ENCODE data around the gene PDK1.
"Not testable (repeated sequence)": the region's sequence is repeated elsewhere in the genome, so short reads cannot be mapped to it uniquely, and the experiment has no call there.

PDK1 gene

GRCh38 chr2:172592190-172592589, 36.3 kb downstream of the PDK1 start:
- not testable (repeated sequence) for H3K27ac ChIP-seq (ENCODE audit: low read length); H3K27me3 ChIP-seq (ENCODE audit: control insufficient read depth, insufficient read depth, low read length); H3K36me3 ChIP-seq (ENCODE audit: control insufficient read depth, insufficient read depth, low read length); DNase-seq (ENCODE audit: low read depth, low spot score); H3K4me1 ChIP-seq (ENCODE audit: control insufficient read depth, insufficient read depth, low read length); H3K4me3 ChIP-seq (ENCODE audit: low read length); H3K9me3 ChIP-seq (ENCODE audit: control insufficient read depth, insufficient read depth, low read length)

GRCh38 chr2:172596776-172597175, 40.9 kb downstream of the PDK1 start:
- H3K4me1 ChIP-seq (ENCODE audit: control insufficient read depth, insufficient read depth, low read length), result no peaks in the 10 kb centered on the region
- H3K27ac ChIP-seq (ENCODE audit: low read length), result no peak overlapping the region
- no peak overlapping the region for H3K4me3 ChIP-seq (ENCODE audit: low read length)
- WGBS (ENCODE audit: insufficient coverage, insufficient read length), result no CpG with 5 or more reads among the region's 5 CpGs
- no peak for DNase-seq (ENCODE audit: low read depth, low spot score)
- H3K9me3 ChIP-seq (ENCODE audit: control insufficient read depth, insufficient read depth, low read length), result no peaks in the 10 kb centered on the region
- peaks cover 3% of the 10 kb centered on the region; the same call in 1 of the 2 replicates for H3K36me3 ChIP-seq (ENCODE audit: control insufficient read depth, insufficient read depth, low read length)
- no peaks in the 10 kb centered on the region for H3K27me3 ChIP-seq (ENCODE audit: control insufficient read depth, insufficient read depth, low read length)

DNA sequence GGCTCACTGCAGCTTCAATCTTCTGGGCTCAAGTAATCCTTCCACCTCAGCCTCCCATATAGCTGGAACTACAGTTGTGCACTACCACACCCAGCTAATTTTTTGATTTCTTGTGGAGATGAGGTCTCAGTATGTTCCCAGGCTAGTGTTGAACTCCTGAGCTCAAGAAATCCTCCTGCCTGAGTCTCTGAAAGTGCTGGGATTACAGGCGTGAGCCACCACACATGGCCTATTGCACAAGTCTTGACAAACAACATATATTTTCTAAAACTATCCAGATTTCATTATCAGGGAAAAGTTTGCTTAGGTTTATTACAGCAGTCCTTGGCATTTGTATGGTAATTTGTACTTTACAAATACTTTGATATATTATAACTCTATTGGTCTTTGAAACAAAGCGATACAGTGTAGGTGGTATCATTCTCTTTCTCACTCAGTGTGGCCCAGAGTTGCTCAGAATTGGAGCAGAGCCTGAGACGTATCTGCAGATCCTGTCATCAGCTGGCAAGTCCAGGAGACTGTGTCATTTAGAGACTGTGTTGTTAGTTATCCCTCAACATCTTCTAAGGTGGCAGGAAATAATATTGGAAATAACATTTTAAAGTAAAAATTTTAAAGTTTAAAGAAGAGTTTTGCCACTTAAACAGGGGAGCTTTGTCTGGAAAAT, 41.4 kb downstream of the PDK1 start:
- no peaks in the 10 kb centered on the region for H3K27me3 ChIP-seq (ENCODE audit: control insufficient read depth, insufficient read depth, low read length)
- no peak for DNase-seq (ENCODE audit: low read depth, low spot score)
- H3K9me3 ChIP-seq (ENCODE audit: control insufficient read depth, insufficient read depth, low read length), result no peaks in the 10 kb centered on the region
- no peaks in the 10 kb centered on the region for H3K4me1 ChIP-seq (ENCODE audit: control insufficient read depth, insufficient read depth, low read length)
- H3K36me3 ChIP-seq (ENCODE audit: control insufficient read depth, insufficient read depth, low read length), result peaks cover 3% of the 10 kb centered on the region; the same call in 1 of the 2 replicates
- H3K4me3 ChIP-seq (ENCODE audit: low read length), result no peak overlapping the region
- no CpG with 5 or more reads among the region's 3 CpGs for WGBS (ENCODE audit: insufficient coverage, insufficient read length)
- no peak overlapping the region for H3K27ac ChIP-seq (ENCODE audit: low read length)

- no CpG with 5 or more reads among the region's 1 CpG for whole genome bisulfite sequencing (ENCODE audit: insufficient coverage, insufficient read length)
- peaks cover 3% of the 10 kb centered on the region; the same call in 1 of the 2 replicates for H3K36me3 ChIP-seq (ENCODE audit: control insufficient read depth, insufficient read depth, low read length)
- H3K4me1 ChIP-seq (ENCODE audit: control insufficient read depth, insufficient read depth, low read length), result no peaks in the 10 kb centered on the region
- no peak for DNase-seq (ENCODE audit: low read depth, low spot score)
- H3K27me3 ChIP-seq (ENCODE audit: control insufficient read depth, insufficient read depth, low read length), result no peaks in the 10 kb centered on the region
- no peak overlapping the region for H3K27ac ChIP-seq (ENCODE audit: low read length)
- no peak overlapping the region for H3K4me3 ChIP-seq (ENCODE audit: low read length)
- H3K9me3 ChIP-seq (ENCODE audit: control insufficient read depth, insufficient read depth, low read length), result no peaks in the 10 kb centered on the region
These were observed 44.1 kb downstream of the PDK1 start for GRCh38 chr2:172599947-172600346.

GRCh38 chr2:172600557-172601008, 44.7 kb downstream of the PDK1 start:
- Histone ChIP-seq H3K27me3 (ENCODE audit: control insufficient read depth, insufficient read depth, low read length) (no peaks in the 10 kb centered on the region), H3K4me1 (ENCODE audit: control insufficient read depth, insufficient read depth, low read length) (no peaks in the 10 kb centered on the region), H3K36me3 (ENCODE audit: control insufficient read depth, insufficient read depth, low read length) (peaks cover 3% of the 10 kb centered on the region; the same call in 1 of the 2 replicates), H3K4me3 (ENCODE audit: low read length) (no peak overlapping the region), H3K9me3 (ENCODE audit: control insufficient read depth, insufficient read depth, low read length) (no peaks in the 10 kb centered on the region), H3K27ac (ENCODE audit: low read length) (no peak overlapping the region)
- DNase-seq (ENCODE audit: low read depth, low spot score), result no peak
- no CpG with 5 or more reads among the region's 6 CpGs for WGBS (ENCODE audit: insufficient coverage, insufficient read length)

- H3K36me3 ChIP-seq (ENCODE audit: control insufficient read depth, insufficient read depth, low read length), result no peaks in the 10 kb centered on the region
- no peaks in the 10 kb centered on the region for H3K27me3 ChIP-seq (ENCODE audit: control insufficient read depth, insufficient read depth, low read length)
- H3K4me1 ChIP-seq (ENCODE audit: control insufficient read depth, insufficient read depth, low read length), result no peaks in the 10 kb centered on the region
- DNase-seq (ENCODE audit: low read depth, low spot score), result no peak
- H3K4me3 ChIP-seq (ENCODE audit: low read length), result no peak overlapping the region
- WGBS (ENCODE audit: insufficient coverage, insufficient read length), result no CpG with 5 or more reads among the region's 1 CpG
- no peaks in the 10 kb centered on the region for H3K9me3 ChIP-seq (ENCODE audit: control insufficient read depth, insufficient read depth, low read length)
- H3K27ac ChIP-seq (ENCODE audit: low read length), result no peak overlapping the region
These were observed 50.4 kb downstream of the PDK1 start for GRCh38 chr2:172606285-172606684.

DNA sequence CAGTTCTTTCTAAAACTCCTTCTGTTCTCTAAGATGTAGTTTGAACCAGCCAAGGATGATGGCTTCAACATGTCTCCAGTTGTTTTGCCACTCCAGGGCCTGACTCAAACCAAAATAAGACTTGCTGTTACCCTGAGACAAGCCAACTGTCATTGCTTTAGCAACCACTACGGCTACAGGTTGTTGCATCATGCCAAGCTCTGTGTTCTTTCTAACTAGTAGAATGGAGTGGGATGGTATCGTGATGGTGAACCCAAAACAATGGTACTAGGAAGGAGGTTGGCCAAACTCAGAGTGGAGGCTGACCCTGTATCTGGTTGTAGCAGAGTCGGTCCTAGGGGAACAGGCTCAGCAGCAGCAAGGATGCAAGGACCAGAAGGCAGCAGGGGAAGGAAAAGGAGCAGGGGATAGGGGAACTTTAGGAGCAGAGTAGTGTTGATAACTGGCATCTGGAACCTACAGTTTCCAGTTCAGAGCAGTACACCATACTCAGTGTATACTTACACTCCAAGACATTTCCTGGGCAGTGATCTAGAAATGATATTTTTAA, 51.6 kb downstream of the PDK1 start:
- Histone ChIP-seq H3K27me3 (ENCODE audit: control insufficient read depth, insufficient read depth, low read length) (no peaks in the 10 kb centered on the region), H3K4me3 (ENCODE audit: low read length) (no peak overlapping the region), H3K4me1 (ENCODE audit: control insufficient read depth, insufficient read depth, low read length) (no peaks in the 10 kb centered on the region), H3K36me3 (ENCODE audit: control insufficient read depth, insufficient read depth, low read length) (no peaks in the 10 kb centered on the region), H3K27ac (ENCODE audit: low read length) (no peak overlapping the region), H3K9me3 (ENCODE audit: control insufficient read depth, insufficient read depth, low read length) (no peaks in the 10 kb centered on the region)
- WGBS (ENCODE audit: insufficient coverage, insufficient read length), result no CpG with 5 or more reads among the region's 3 CpGs
- no peak for DNase-seq (ENCODE audit: low read depth, low spot score)

GRCh38 chr2:172609488-172609887, 53.6 kb downstream of the PDK1 start:
- no peak for DNase-seq (ENCODE audit: low read depth, low spot score)
- no peaks in the 10 kb centered on the region for H3K9me3 ChIP-seq (ENCODE audit: control insufficient read depth, insufficient read depth, low read length)
- no peak overlapping the region for H3K4me3 ChIP-seq (ENCODE audit: low read length)
- WGBS (ENCODE audit: insufficient coverage, insufficient read length), result no CpG with 5 or more reads among the region's 5 CpGs
- H3K36me3 ChIP-seq (ENCODE audit: control insufficient read depth, insufficient read depth, low read length), result no peaks in the 10 kb centered on the region
- no peaks in the 10 kb centered on the region for H3K4me1 ChIP-seq (ENCODE audit: control insufficient read depth, insufficient read depth, low read length)
- H3K27me3 ChIP-seq (ENCODE audit: control insufficient read depth, insufficient read depth, low read length), result no peaks in the 10 kb centered on the region
- no peak overlapping the region for H3K27ac ChIP-seq (ENCODE audit: low read length)

- no peak overlapping the region for H3K27ac ChIP-seq (ENCODE audit: low read length)
- no peak overlapping the region for H3K4me3 ChIP-seq (ENCODE audit: low read length)
- no peaks in the 10 kb centered on the region for H3K4me1 ChIP-seq (ENCODE audit: control insufficient read depth, insufficient read depth, low read length)
- H3K27me3 ChIP-seq (ENCODE audit: control insufficient read depth, insufficient read depth, low read length), result no peaks in the 10 kb centered on the region
- no peak for DNase-seq (ENCODE audit: low read depth, low spot score)
- no CpG with 5 or more reads among the region's 4 CpGs for WGBS (ENCODE audit: insufficient coverage, insufficient read length)
- H3K9me3 ChIP-seq (ENCODE audit: control insufficient read depth, insufficient read depth, low read length), result no peaks in the 10 kb centered on the region
- no peaks in the 10 kb centered on the region for H3K36me3 ChIP-seq (ENCODE audit: control insufficient read depth, insufficient read depth, low read length)
These were observed 56.2 kb downstream of the PDK1 start for GRCh38 chr2:172612051-172612450.

DNA sequence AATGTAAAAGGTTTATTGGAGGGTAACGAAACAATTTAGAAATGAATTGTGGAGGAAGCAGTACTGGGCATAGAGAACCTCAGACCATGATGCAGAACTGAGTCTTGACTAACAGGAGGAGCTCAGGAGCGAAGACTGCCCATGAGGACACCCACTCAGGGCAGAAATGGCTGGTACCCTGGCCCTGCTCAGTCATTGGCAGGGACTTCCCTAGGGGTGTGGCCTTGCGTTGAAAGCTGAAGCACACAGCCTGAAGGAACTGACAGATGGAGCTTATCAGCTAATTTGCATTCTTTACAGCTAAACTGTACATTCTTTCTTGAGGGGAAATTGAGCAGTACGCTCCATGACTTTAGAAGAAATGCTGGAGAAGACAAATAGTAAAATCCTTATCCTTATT, 57.1 kb downstream of the PDK1 start:
- H3K4me3 ChIP-seq (ENCODE audit: low read length), result no peak overlapping the region
- no peak for DNase-seq (ENCODE audit: low read depth, low spot score)
- H3K27me3 ChIP-seq (ENCODE audit: control insufficient read depth, insufficient read depth, low read length), result no peaks in the 10 kb centered on the region
- H3K36me3 ChIP-seq (ENCODE audit: control insufficient read depth, insufficient read depth, low read length), result no peaks in the 10 kb centered on the region
- no peaks in the 10 kb centered on the region for H3K9me3 ChIP-seq (ENCODE audit: control insufficient read depth, insufficient read depth, low read length)
- WGBS (ENCODE audit: insufficient coverage, insufficient read length), result no CpG with 5 or more reads among the region's 4 CpGs
- H3K27ac ChIP-seq (ENCODE audit: low read length), result no peak overlapping the region
- no peaks in the 10 kb centered on the region for H3K4me1 ChIP-seq (ENCODE audit: control insufficient read depth, insufficient read depth, low read length)

Data from iPS DF 6.9 (cell line).